Measurements from ENCODE around the gene ACOT7.

GRCh38 chr1:6378096-6378746, 15.3 kb downstream of the ACOT7 start:
- TF ChIP-seq EZH2 (IDR thresholded peaks at IDR 0.05; ENCODE audit: borderline replicate concordance, insufficient read depth, low read depth, low read length, poor library complexity, severe bottlenecking) (no peak), CTCF (IDR thresholded peaks at IDR 0.05) (no peak)
